Natural killer cell (primary cell): ENCODE results near the gene SPP2. TPM values are rescaled to one million over a fixed set of nuclear protein-coding genes. Genes with fewer than 3 reads are reported as not detected.

Experiments
- total RNA-seq, 4 donors: library from RNA; stranded (reverse); fragments of 120-200 nt in 1 of 4; gene quantifications; one replicate each; pipeline versions ENCODE4 v1.2.3 to v1.2.4, GENCODE V29; 2013 to 2022

Gene SPP2
- total RNA-seq, 3 donors from 2014 or later (not counting 1 experiment from before 2014, with no cell fraction given), result not detected

Other genes starting within 250 kb of the SPP2 start
- gene HJURP, start 196.2 kb upstream of the SPP2 start, total RNA-seq, result 1 to 10 TPM in 2 of 3 donors, under 1 TPM in 1; 0.87 to 3.2 (median 1.5) TPM
- not detected for gene TRPM8, start 133.3 kb upstream of the SPP2 start, total RNA-seq